Gastroesophageal sphincter (tissue), 4 donors: Measurements from ENCODE around the gene TMEFF2. TPM values are rescaled to one million over a fixed set of nuclear protein-coding genes. Genes with fewer than 3 reads are reported as not detected.

Experiments
- ATAC-seq: fragments of 150-250 bp; one replicate; pipeline ENCODE4 v1.9.1; 2016; ENCODE audit warnings: mild to moderate bottlenecking, moderate library complexity
- H3K27ac ChIP-seq, 4 donors: fragments of 200-600 bp; sonication (generic) in 3 of 4; 1 replicate in 3 of 4; 2 replicates in 1 of 4; pipeline ENCODE4 v1.5.1; 2016 to 2019
- H3K27me3 ChIP-seq: fragments of 200-600 bp; sonication (generic); one replicate; pipeline ENCODE4 v1.5.1; 2019
- H3K36me3 ChIP-seq, 2 donors: fragments of 200-600 bp; sonication (generic); one replicate each; pipeline ENCODE4 v1.5.1; 2019; ENCODE audit warnings: control low read depth in 1 of 2
- H3K4me1 ChIP-seq, 3 donors: fragments of 200-600 bp; sonication (generic); 1 replicate in 2 of 3; 2 replicates in 1 of 3; pipeline ENCODE4 v1.5.1; 2016 to 2019; ENCODE audit warnings: control low read depth in 2 of 3
- H3K4me3 ChIP-seq, 2 donors: fragments of 200-600 bp; sonication (generic); one replicate each; pipeline ENCODE4 v1.5.1; 2019; ENCODE audit warnings: mild to moderate bottlenecking in 1 of 2, moderate library complexity in 1 of 2
- H3K9me3 ChIP-seq, 3 donors: fragments of 200-600 bp; sonication (generic); one replicate each; pipeline ENCODE4 v1.5.1; 2017 to 2019; ENCODE audit warnings: control low read depth in 2 of 3
- EP300 ChIP-seq: sonication (generic); formaldehyde crosslinking; IDR thresholded peaks from one replicate; pipeline ENCODE4 v1.6.1; 2017; ENCODE audit warnings: antibody characterized with exemption, mild to moderate bottlenecking
- POLR2A ChIP-seq, 2 donors: fragments of 450-650 bp; IDR thresholded peaks; one replicate each; pipeline ENCODE4 v1.6.1; 2017; ENCODE audit warnings: antibody characterized with exemption in 2 of 2, mild to moderate bottlenecking in 2 of 2, moderate library complexity in 1 of 2
- POLR2AphosphoS5 ChIP-seq: sonication (generic); formaldehyde crosslinking; IDR thresholded peaks from one replicate; pipeline ENCODE4 v1.6.1; 2017; ENCODE audit warnings: antibody characterized with exemption
- WGBS, 2 donors: methylation state at CpG; one replicate each; pipeline ENCODE4 v1.1.5; 2018; ENCODE audit warnings: low coverage in 1 of 2; 5-methylcytosine and 5-hydroxymethylcytosine counted together
- total RNA-seq, 4 donors: library from RNA; depleted of rRNA; stranded (reverse); fragments of >200 nt; gene quantifications; one replicate each; pipeline ENCODE4 v1.1.0, GENCODE V29; 2016
- TF ChIP-seq, protein P1 (sequence below), 4 experiments: fragments of 200-600 bp in 2 of 4; fragments of 450-650 bp in 2 of 4; sonication (generic) in 1 of 4; IDR thresholded peaks; one replicate each; pipeline ENCODE4 v1.5.1; 2017 to 2019; ENCODE audit warnings: antibody characterized with exemption in 4 of 4, mild to moderate bottlenecking in 2 of 4, moderate library complexity in 2 of 4

The TMEFF2 gene
- total RNA-seq, 4 donors from 2014 or later = 0.42 to 3.0 (median 0.83) TPM

DNA sequence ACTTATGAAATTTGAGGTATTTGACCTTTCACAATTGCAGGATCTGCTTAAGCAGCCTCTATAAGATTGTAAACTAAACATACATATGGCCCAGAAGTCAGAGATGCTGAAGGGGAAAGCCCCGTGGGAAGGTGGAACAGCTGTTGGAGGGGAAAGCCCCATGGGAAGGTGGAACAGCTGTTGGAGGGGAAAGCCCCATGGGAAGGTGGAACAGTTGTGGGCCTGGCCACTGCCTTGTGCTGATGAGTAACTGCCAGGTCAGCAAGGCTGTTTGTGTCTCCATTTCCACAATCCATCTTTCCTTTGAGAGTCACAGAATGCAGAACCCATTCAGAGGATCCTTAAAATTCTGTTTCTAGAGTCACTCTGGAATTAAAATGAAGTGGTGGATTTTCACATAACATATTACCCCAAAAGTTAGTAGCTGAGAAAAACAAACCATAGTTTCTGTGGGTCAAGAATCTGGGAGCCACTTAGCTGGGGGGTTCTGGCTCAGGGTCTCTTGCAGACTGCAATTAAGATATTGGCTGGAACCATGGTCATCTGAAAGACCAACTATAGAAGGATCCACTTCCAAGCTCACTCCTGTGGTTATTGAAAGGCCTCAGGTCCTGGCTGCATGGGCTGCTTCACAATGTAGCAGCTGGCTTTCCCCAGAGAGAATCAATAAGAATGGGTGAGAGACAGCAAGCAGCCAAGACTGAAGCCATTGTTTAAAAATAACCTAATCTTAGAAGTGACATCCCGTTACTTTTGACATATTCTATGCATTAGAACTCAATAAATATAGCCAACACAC is 261.2 kb downstream of the TMEFF2 start:
- TF ChIP-seq POLR2AphosphoS5 (no peak), POLR2A (IDR thresholded peaks at IDR 0.05) (no peak), EP300 (no peak)
- TF ChIP-seq, protein P1, sequence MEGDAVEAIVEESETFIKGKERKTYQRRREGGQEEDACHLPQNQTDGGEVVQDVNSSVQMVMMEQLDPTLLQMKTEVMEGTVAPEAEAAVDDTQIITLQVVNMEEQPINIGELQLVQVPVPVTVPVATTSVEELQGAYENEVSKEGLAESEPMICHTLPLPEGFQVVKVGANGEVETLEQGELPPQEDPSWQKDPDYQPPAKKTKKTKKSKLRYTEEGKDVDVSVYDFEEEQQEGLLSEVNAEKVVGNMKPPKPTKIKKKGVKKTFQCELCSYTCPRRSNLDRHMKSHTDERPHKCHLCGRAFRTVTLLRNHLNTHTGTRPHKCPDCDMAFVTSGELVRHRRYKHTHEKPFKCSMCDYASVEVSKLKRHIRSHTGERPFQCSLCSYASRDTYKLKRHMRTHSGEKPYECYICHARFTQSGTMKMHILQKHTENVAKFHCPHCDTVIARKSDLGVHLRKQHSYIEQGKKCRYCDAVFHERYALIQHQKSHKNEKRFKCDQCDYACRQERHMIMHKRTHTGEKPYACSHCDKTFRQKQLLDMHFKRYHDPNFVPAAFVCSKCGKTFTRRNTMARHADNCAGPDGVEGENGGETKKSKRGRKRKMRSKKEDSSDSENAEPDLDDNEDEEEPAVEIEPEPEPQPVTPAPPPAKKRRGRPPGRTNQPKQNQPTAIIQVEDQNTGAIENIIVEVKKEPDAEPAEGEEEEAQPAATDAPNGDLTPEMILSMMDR (IDR thresholded peaks at IDR 0.05) = no peak
- no peaks in the 10 kb centered on the region for H3K36me3 ChIP-seq
- WGBS, 2 donors = 62 to 80% methylated on average over 1 to 2 of the region's 2 CpGs
- H3K27ac ChIP-seq = no peak overlapping the region
- no peaks in the 10 kb centered on the region for H3K9me3 ChIP-seq
- H3K4me3 ChIP-seq = no peak overlapping the region
- no peaks in the 10 kb centered on the region for H3K4me1 ChIP-seq
- no peaks in the 10 kb centered on the region for H3K27me3 ChIP-seq
- ATAC-seq = no peak

DNA sequence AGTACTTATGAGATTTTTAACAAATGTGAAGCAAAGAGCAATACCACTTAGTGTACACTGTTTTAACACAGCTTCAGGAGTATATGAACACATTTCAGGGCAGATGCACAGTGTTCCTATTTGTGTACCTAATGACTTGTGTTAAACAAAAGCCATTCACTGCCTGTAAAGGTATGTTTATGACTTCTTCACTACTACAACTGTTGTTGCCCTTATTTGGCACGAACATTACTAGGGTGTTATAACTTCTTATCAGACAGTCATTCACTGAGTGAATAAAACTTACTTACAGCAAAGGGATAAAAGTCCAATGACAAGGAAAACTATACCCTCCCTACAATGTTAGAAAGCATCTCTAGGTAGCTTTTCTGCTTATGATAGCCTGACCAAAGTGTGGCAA is 262.4 kb downstream of the TMEFF2 start:
- H3K4me1 ChIP-seq = peaks cover 4 to 10% (median 7%) of the 10 kb centered on the region in 3 donors
- H3K27ac ChIP-seq = no peak overlapping the region
- no peaks in the 10 kb centered on the region for H3K36me3 ChIP-seq
- ATAC-seq = no peak
- TF ChIP-seq EP300 (no peak), POLR2AphosphoS5 (no peak), POLR2A (IDR thresholded peaks at IDR 0.05) (no peak)
- TF ChIP-seq, protein P1 (IDR thresholded peaks at IDR 0.05) = no peak
- no peaks in the 10 kb centered on the region for H3K9me3 ChIP-seq
- WGBS, 2 donors = 40 to 55% methylated on average over 1 of the region's 1 CpG
- H3K27me3 ChIP-seq = no peaks in the 10 kb centered on the region
- H3K4me3 ChIP-seq = no peak overlapping the region

DNA sequence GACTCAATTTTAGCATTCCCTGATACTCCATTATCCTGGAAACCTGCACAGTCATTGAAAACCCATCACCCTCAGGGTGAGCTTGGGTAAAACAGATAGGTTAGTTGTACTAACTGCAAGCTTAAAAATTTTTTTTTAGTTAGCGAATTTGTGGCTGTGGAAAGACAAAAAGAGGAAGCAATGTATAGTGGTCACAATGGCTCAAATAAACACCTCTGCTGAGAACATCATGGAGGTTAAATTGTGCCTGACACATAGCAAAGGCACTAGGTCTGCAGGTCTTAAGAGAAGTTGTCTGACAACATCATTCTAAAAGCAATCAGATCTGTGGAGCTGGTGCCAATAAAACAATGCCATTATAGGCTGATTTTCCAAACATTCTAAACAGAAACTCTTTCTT is 263.4 kb downstream of the TMEFF2 start:
- Histone ChIP-seq H3K4me1 (peaks cover 5 to 12% (median 8%) of the 10 kb centered on the region in 3 donors), H3K27me3 (no peaks in the 10 kb centered on the region), H3K36me3 (no peaks in the 10 kb centered on the region), H3K4me3 (no peak overlapping the region), H3K9me3 (no peaks in the 10 kb centered on the region), H3K27ac (no peak overlapping the region)
- no peak for TF ChIP-seq POLR2AphosphoS5
- TF ChIP-seq POLR2A (IDR thresholded peaks at IDR 0.05) = no peak
- TF ChIP-seq, protein P1 (IDR thresholded peaks at IDR 0.05) = no peak
- TF ChIP-seq EP300 = no peak
- 89% methylated on average over 1 of the region's 1 CpG; no CpG with 5 or more reads in 1 of the 2 donors for WGBS, 2 donors
- ATAC-seq = no peak

DNA sequence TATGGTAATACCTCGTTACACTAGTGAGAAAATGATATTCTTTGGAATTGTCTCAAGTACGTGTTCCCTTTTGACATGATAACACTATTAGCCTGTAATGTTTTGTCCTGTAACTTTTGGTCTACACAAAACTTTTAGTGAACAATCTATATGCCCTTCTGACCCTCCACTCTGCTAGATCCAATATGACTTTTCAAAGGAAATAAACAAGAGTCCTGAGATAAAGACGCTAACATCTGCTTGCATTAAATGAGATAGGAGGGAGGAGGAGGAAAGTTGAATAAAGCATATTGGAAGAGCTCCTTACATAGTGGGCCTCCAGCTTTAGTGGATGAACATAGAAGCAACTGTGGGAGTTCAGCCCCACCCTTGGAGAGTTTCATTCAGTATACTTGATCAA is 264.5 kb downstream of the TMEFF2 start:
- TF ChIP-seq, protein P1 (IDR thresholded peaks at IDR 0.05) = no peak
- no peak for TF ChIP-seq POLR2AphosphoS5
- TF ChIP-seq EP300 = no peak
- no peak for TF ChIP-seq POLR2A (IDR thresholded peaks at IDR 0.05)
- Histone ChIP-seq H3K4me3 (no peak overlapping the region), H3K27me3 (no peaks in the 10 kb centered on the region), H3K27ac (no peak overlapping the region), H3K9me3 (no peaks in the 10 kb centered on the region), H3K4me1 (peaks cover 5 to 12% (median 8%) of the 10 kb centered on the region in 3 donors), H3K36me3 (no peaks in the 10 kb centered on the region)
- 75 to 93% methylated on average over 3 of the region's 3 CpGs for WGBS, 2 donors
- ATAC-seq = no peak

DNA sequence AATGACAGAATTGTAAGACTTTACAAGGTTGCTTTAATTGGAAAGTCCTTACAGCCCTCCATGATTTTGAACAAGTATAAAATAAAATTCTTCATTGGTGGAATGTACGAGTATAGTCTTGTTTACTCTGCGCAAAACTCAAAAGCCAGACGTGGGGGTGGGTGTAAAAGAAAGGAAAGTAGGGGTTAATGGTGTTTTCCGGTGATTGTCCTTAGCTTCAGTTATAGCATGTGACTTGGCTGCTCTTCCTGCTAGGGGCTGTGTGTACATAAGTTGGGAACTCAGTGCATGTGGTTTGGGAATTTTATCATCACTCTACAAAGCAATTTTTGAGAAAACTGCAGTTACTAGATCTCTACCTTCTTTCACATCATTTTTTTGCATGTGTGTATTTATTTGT is 265.4 kb downstream of the TMEFF2 start:
- ATAC-seq = no peak

More for the DNA sequence above, 265.4 kb downstream of the TMEFF2 start:
- WGBS, 2 donors = 72 to 77% methylated on average over 4 of the region's 4 CpGs
- no peaks in the 10 kb centered on the region for H3K36me3 ChIP-seq
- H3K27ac ChIP-seq = no peak overlapping the region
- H3K27me3 ChIP-seq = no peaks in the 10 kb centered on the region
- H3K9me3 ChIP-seq = no peaks in the 10 kb centered on the region
- TF ChIP-seq EP300 (no peak), POLR2AphosphoS5 (no peak), POLR2A (IDR thresholded peaks at IDR 0.05) (no peak)
- TF ChIP-seq, protein P1 (IDR thresholded peaks at IDR 0.05) = no peak
- no peak overlapping the region for H3K4me3 ChIP-seq
- peaks cover 5 to 12% (median 8%) of the 10 kb centered on the region in 3 donors for H3K4me1 ChIP-seq
